Loucy (cell line): Measurements from ENCODE around the gene CIROP.

Experiments used
- H2AFZ ChIP-seq: fragments of 200-600 bp; sonication (generic); 2 replicates; pipeline ENCODE4 v1.6.0; 2016; ENCODE audit warnings: antibody characterized with exemption, mild to moderate bottlenecking, low read length, moderate library complexity
- H3F3A ChIP-seq: fragments of 200-600 bp; 2 replicates; pipeline ENCODE4 v1.6.0; 2016; ENCODE audit warnings: antibody characterized with exemption, low read depth, mild to moderate bottlenecking
- H3K27me3 ChIP-seq: fragments of 200-600 bp; sonication (generic); 2 replicates; pipeline ENCODE4 v1.6.1; 2014; ENCODE audit warnings: low read length, mild to moderate bottlenecking; ENCODE audit not compliant: insufficient read depth, poor library complexity, severe bottlenecking
- H3K36me3 ChIP-seq: fragments of 200-600 bp; sonication (generic); 2 replicates; pipeline ENCODE4 v1.6.1; 2016; ENCODE audit warnings: low read length; ENCODE audit not compliant: insufficient read depth
- H3K4me1 ChIP-seq: fragments of 200-600 bp; sonication (generic); 2 replicates; pipeline ENCODE4 v1.5.1; 2014; ENCODE audit warnings: low read length, mild to moderate bottlenecking; ENCODE audit not compliant: insufficient read depth, poor library complexity, severe bottlenecking
- H3K4me2 ChIP-seq: fragments of 200-600 bp; sonication (generic); 2 replicates; pipeline ENCODE4 v1.6.0; 2014; ENCODE audit warnings: antibody characterized with exemption, low read length, low read depth, mild to moderate bottlenecking; ENCODE audit not compliant: poor library complexity, severe bottlenecking
- H3K4me3 ChIP-seq: fragments of 200-600 bp; sonication (generic); 2 replicates; pipeline ENCODE4 v1.5.1; 2014; ENCODE audit warnings: low read length, mild to moderate bottlenecking, mixed read lengths; ENCODE audit not compliant: poor library complexity, severe bottlenecking
- H3K79me2 ChIP-seq: fragments of 200-600 bp; sonication (generic); 2 replicates; pipeline ENCODE4 v1.6.1; 2014; ENCODE audit warnings: low read length; ENCODE audit not compliant: insufficient read depth
- H3K9ac ChIP-seq: fragments of 200-600 bp; sonication (generic); 2 replicates; pipeline ENCODE4 v1.6.0; 2014; ENCODE audit warnings: mild to moderate bottlenecking, low read depth, low read length, moderate library complexity; ENCODE audit not compliant: poor library complexity, severe bottlenecking
- H3K9me2 ChIP-seq: fragments of 200-600 bp; sonication (generic); replicated peaks from 2 replicates; pipeline ENCODE4 v1.6.1; 2016; ENCODE audit warnings: low read depth, low read length, mixed read lengths
- H3K9me3 ChIP-seq: fragments of 200-600 bp; sonication (generic); 2 replicates; pipeline ENCODE4 v1.6.1; 2014; ENCODE audit warnings: mild to moderate bottlenecking, antibody characterized with exemption, low read length, low read depth; ENCODE audit not compliant: insufficient read depth
- H4K20me1 ChIP-seq: fragments of 200-600 bp; sonication (generic); 2 replicates; pipeline ENCODE4 v1.6.0; 2014; ENCODE audit warnings: antibody characterized with exemption, low read length, mild to moderate bottlenecking; ENCODE audit not compliant: insufficient read depth, poor library complexity, severe bottlenecking
- EZH2phosphoT487 ChIP-seq: fragments of 200-600 bp; IDR thresholded peaks from 2 replicates; pipeline ENCODE4 v1.6.1; 2018; ENCODE audit warnings: antibody characterized with exemption, mild to moderate bottlenecking, moderate library complexity, borderline replicate concordance
- TF ChIP-seq, protein P1 (sequence below): fragments of 200-600 bp; sonication (generic); conservative IDR thresholded peaks from 2 replicates; pipeline ENCODE4 v1.5.1; 2014; ENCODE audit warnings: mild to moderate bottlenecking, antibody characterized with exemption, low read length

CIROP gene

DNA sequence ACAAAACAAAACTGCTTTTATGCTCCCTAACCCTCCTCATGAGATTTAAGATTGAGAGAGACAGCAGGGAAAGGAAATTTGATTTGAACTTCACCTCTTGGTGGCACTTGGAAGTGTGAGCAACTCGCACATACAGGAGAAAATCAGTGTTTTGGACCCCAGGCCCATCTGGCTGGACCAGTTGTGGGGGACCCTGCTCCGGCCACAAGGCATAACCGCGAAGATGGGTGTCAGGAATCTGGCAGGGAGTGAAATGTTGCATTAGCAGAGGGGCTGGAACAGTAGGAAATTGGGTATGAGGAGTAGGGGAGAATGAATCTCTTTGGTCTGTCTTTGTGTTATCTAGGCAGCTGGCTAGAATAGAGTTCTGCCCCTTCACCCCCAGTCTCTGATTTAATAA is 1.2 kb downstream of the CIROP start:
- Histone ChIP-seq H2AFZ (no peak overlapping the region), H3K9me2 (no peaks in the 10 kb centered on the region), H3K4me3 (no peak overlapping the region), H3K79me2 (peaks cover 4% of the 10 kb centered on the region; the same call in 1 of the 2 replicates), H3K9me3 (no peaks in the 10 kb centered on the region), H3K4me2 (no peak overlapping the region), H3K9ac (no peak overlapping the region), H3K4me1 (peaks cover 10% of the 10 kb centered on the region), H4K20me1 (no peaks in the 10 kb centered on the region), H3F3A (no peaks in the 10 kb centered on the region), H3K27me3 (no peaks in the 10 kb centered on the region), H3K36me3 (no peaks in the 10 kb centered on the region)
- TF ChIP-seq, protein P1, sequence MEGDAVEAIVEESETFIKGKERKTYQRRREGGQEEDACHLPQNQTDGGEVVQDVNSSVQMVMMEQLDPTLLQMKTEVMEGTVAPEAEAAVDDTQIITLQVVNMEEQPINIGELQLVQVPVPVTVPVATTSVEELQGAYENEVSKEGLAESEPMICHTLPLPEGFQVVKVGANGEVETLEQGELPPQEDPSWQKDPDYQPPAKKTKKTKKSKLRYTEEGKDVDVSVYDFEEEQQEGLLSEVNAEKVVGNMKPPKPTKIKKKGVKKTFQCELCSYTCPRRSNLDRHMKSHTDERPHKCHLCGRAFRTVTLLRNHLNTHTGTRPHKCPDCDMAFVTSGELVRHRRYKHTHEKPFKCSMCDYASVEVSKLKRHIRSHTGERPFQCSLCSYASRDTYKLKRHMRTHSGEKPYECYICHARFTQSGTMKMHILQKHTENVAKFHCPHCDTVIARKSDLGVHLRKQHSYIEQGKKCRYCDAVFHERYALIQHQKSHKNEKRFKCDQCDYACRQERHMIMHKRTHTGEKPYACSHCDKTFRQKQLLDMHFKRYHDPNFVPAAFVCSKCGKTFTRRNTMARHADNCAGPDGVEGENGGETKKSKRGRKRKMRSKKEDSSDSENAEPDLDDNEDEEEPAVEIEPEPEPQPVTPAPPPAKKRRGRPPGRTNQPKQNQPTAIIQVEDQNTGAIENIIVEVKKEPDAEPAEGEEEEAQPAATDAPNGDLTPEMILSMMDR = no peak
- no peak for TF ChIP-seq EZH2phosphoT487

DNA sequence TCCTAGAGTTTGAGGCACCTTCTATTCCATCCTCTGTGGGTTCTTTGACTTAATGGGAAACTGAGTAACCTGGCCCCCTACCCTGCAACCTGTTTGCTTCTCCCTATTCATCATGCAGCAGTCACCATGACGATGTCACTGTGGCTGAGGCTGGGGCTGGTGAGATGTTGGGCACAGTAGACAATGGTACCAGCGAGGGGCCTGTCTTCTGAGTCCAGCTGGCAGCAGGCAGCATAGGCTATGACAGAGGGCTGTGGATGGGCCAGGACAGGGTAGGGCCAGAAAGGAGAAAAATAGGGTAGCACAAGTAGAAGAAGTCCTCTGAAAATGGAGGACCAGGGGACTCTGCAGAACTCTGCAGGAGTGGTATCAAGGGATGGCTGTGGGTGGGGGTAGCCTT is 2.0 kb downstream of the CIROP start:
- H3K27me3 ChIP-seq = no peaks in the 10 kb centered on the region
- no peaks in the 10 kb centered on the region for H3K9me3 ChIP-seq
- no peak overlapping the region for H3K4me3 ChIP-seq

DNA sequence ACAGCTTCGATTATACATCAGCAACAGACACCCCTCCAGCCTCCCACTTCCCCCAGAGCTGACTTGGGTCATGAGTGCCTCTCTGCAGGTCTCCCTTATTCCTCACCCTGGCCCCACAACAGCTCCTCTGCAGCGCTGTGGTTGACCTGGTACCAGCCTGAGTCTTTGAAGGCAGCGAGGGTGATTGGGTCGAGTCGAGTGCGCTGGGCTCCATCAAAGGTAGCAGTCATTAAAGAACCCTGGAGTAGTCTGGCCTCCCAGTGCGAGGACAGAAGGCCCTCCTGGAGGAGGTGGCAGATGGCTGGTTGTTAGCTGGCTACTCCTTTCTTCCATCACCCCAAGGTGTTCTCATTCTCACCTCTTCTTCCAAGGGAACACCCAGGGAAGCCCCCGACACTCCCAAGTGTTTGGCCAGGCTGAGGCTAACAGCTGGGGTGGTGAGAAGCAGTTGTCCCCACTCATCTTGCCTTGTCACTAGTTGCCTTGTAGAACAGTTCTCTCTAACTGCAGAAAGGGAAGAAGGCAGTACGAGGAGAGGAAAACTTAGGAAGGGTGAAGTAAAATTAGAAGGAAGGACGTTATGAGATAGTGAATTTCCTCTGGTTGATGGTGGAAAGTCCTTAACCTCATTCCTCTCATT is 2.7 kb downstream of the CIROP start:
- Histone ChIP-seq H3K4me2 (no peak overlapping the region), H2AFZ (no peak overlapping the region), H3K4me3 (no peak overlapping the region), H3K9me3 (no peaks in the 10 kb centered on the region), H3K36me3 (no peaks in the 10 kb centered on the region; the same call in 1 of the 2 replicates), H3K4me1 (peaks cover 12% of the 10 kb centered on the region), H4K20me1 (peaks cover 10% of the 10 kb centered on the region), H3K9me2 (no peaks in the 10 kb centered on the region), H3F3A (no peaks in the 10 kb centered on the region), H3K27me3 (no peaks in the 10 kb centered on the region), H3K79me2 (peaks cover 19% of the 10 kb centered on the region), H3K9ac (no peak overlapping the region)
- TF ChIP-seq EZH2phosphoT487 = no peak
- TF ChIP-seq, protein P1 = no peak

More for the DNA sequence above, 2.0 kb downstream of the CIROP start:
- H3K36me3 ChIP-seq = no peaks in the 10 kb centered on the region; the same call in 1 of the 2 replicates
- H3F3A ChIP-seq = no peaks in the 10 kb centered on the region
- no peak for TF ChIP-seq EZH2phosphoT487
- TF ChIP-seq, protein P1 = no peak
- H3K9ac ChIP-seq = no peak overlapping the region
- peaks cover 6% of the 10 kb centered on the region for H4K20me1 ChIP-seq
- H3K4me1 ChIP-seq = peaks cover 10% of the 10 kb centered on the region
- H3K79me2 ChIP-seq = peaks cover 12% of the 10 kb centered on the region
- no peaks in the 10 kb centered on the region for H3K9me2 ChIP-seq
- H2AFZ ChIP-seq = no peak overlapping the region
- no peak overlapping the region for H3K4me2 ChIP-seq
